H1 (cell line): ENCODE measurements around the gene ZNF576. TPM values are rescaled to one million over a fixed set of nuclear protein-coding genes. Genes with fewer than 3 reads are reported as not detected.

Experiments used
- CHD7 ChIP-seq: fragments of 300-600 bp; sonication (generic); IDR thresholded peaks from 2 replicates; pipeline ENCODE4 v1.7.1; 2012; ENCODE audit warnings: low read length, moderate library complexity, mild to moderate bottlenecking, inconsistent platforms; ENCODE audit not compliant: insufficient replicate concordance
- CTBP2 ChIP-seq: IDR thresholded peaks from 2 replicates; pipeline ENCODE4 v1.7.0; 2011; ENCODE audit warnings: borderline replicate concordance, mild to moderate bottlenecking, moderate library complexity, mixed read lengths, low read length; ENCODE audit not compliant: insufficient read depth, insufficient read length
- GABPA ChIP-seq: IDR thresholded peaks from 2 replicates; pipeline ENCODE4 v1.6.1; 2011; ENCODE audit warnings: mild to moderate bottlenecking, low read length, moderate library complexity, borderline replicate concordance; ENCODE audit not compliant: insufficient read depth
- JUND ChIP-seq: IDR thresholded peaks from 2 replicates; pipeline ENCODE4 v1.6.1; 2011; ENCODE audit warnings: mild to moderate bottlenecking, improper control_type of control experiment, low read length
- KDM4A ChIP-seq: IDR thresholded peaks from one replicate; pipeline ENCODE4 v1.7.1; 2012; ENCODE audit warnings: low read depth, mild to moderate bottlenecking, moderate library complexity, low read length, inconsistent platforms; ENCODE audit not compliant: severe bottlenecking
- MAX ChIP-seq: IDR thresholded peaks from 2 replicates; pipeline ENCODE4 v1.6.1; 2012; ENCODE audit warnings: inconsistent platforms
- PHF8 ChIP-seq: fragments of 200-600 bp; sonication (generic); conservative IDR thresholded peaks from 2 replicates; pipeline ENCODE4 v1.7.1; 2012; ENCODE audit warnings: low read depth, mild to moderate bottlenecking, inconsistent platforms, low read length, moderate library complexity
- POLR2AphosphoS5 ChIP-seq: IDR thresholded peaks from 2 replicates; pipeline ENCODE4 v1.6.1; 2011; ENCODE audit warnings: low read depth, low read length
- SP2 ChIP-seq: IDR thresholded peaks from 2 replicates; pipeline ENCODE4 v1.6.1; 2012; ENCODE audit warnings: mild to moderate bottlenecking, low read length, inconsistent platforms
- TCF12 ChIP-seq: IDR thresholded peaks from 2 replicates; pipeline ENCODE4 v1.6.1; 2011; ENCODE audit warnings: low read depth, mild to moderate bottlenecking, low read length
- polyA plus RNA-seq, 7 experiments: library from polyadenylated mRNA; depleted of rRNA in 3 of 7; stranded (reverse) in 5 of 7; unstranded in 2 of 7; fragments of >200 nt in 5 of 7; fragments of 200-250 nt in 2 of 7; gene quantifications; 1 replicate in 5 of 7; 2 replicates in 1 of 7; 4 replicates in 1 of 7; pipeline versions ENCODE4 v1.2.1 to v1.2.3, GENCODE V29; 2011 to 2013; ENCODE audit warnings: missing spikeins in 2 of 7, mixed read lengths in 2 of 7
- total RNA-seq: library from RNA; stranded (reverse); fragmentation: NEBNext Ultra II Directional; extraction: Animal tissue kit (Norgen Biotek cat#: 25700); gene quantifications from 2 replicates; pipeline ENCODE4 v1.2.1, GENCODE V29; 2021
- TF ChIP-seq, protein P1 (sequence below): IDR thresholded peaks from 2 replicates; pipeline ENCODE4 v1.6.1; 2012; ENCODE audit warnings: inconsistent platforms

The ZNF576 gene
- total and polyA plus RNA-seq, 2 of the 8 experiments (the other 6 are each of a cell fraction or from before 2014, with no cell fraction given) = 13.6 to 32.4 TPM

DNA sequence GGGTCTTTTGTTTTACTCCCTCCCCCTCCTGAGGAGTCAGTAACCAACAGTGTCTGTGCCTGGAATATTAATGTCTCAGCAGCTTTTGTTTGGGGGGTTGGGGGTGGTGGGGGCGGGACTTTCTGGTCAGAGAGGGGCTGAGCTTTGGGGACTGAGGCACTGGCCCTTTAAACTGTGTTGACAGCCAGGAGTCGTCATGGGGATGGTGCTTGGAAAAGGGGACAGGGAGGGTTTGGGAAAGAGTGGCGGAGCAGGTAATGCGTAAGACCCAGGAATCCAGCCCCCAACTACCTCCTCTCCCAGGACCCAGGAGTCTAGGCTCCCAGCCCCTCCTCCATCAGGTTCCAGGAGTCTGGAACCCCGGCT is 38.1 kb downstream of the ZNF576 start (continued):
- TF ChIP-seq GABPA = no peak
- TF ChIP-seq, protein P1, sequence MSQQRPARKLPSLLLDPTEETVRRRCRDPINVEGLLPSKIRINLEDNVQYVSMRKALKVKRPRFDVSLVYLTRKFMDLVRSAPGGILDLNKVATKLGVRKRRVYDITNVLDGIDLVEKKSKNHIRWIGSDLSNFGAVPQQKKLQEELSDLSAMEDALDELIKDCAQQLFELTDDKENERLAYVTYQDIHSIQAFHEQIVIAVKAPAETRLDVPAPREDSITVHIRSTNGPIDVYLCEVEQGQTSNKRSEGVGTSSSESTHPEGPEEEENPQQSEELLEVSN = no peak
- TF ChIP-seq JUND = no peak
- no peak for TF ChIP-seq CTBP2
- TF ChIP-seq TCF12 = no peak
- TF ChIP-seq POLR2AphosphoS5 = no peak
- TF ChIP-seq CHD7 = no peak
- TF ChIP-seq KDM4A = no peak
- no peak for TF ChIP-seq SP2
- TF ChIP-seq PHF8 = no peak
- TF ChIP-seq MAX = 0 out of 2 replicates have a peak, but pooled peaks have one; percentile 18
